Measurements from ENCODE around the gene CACNB3. TPM values are rescaled to one million over a fixed set of nuclear protein-coding genes. Genes with fewer than 3 reads are reported as not detected.
"Not testable (repeated sequence)": the region's sequence is repeated elsewhere in the genome, so short reads cannot be mapped to it uniquely, and the experiment has no call there.

Gene CACNB3
- total RNA-seq, 1 experiment from 2014 or later, result 4.6 TPM

DNA sequence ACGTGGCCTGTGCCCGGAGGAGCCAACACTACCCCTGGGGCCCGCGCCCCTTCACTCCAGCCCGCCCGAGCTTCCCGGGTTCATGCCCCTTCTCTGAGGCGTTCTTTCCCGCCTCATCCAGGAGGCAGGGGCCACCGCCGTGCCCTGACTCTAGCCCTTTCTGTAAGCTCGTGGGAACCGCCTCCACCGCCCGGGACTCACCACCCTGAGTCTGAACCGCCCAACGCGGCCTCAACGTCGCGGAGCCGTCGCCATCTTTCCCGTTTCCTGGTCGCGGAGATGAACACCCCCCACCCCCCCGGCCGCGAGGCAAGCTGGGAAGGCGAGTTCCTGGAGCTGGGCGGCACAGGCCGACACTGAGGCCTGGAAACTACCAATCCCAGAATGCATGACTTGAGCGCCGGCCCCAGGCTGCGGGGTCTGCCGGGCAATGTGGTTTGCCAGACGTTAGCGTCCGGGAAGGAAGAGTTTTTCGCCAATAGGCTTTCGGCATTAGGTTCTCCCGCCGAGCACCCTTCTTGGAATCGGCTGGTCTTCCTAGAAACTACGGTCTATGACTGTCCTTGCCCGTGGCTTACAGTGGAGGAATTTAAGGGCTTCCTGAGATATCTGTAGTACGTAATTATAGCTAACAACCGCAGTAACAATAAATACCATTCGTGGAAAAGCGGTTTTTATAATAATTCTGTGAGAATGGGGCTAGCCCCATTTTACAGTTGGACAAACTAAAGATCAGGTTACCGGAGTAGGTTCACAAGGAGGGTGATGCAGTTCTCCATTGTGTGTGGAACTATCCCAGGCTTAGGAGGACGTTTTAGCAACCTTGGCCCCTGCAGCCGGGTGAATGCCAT, 33.8 kb downstream of the CACNB3 start, which contains the start of gene DDX23:
Gene DDX23 (minus strand): TSS at position 281 of the 851 bp plus-strand sequence. CDS start 6,381 bp downstream, outside the sequence.
- DNase-seq, result peak; percentile 98
- Histone ChIP-seq H3K36me3 (replicated peaks; ENCODE audit: control insufficient read depth, insufficient read depth, low read length) (0 out of 2 replicates have a peak, but pooled peaks cover 1% of the 10 kb centered on the region), H3K27me3 (ENCODE audit: control insufficient read depth, insufficient read depth, low read length) (no peaks in the 10 kb centered on the region), H3K4me3 (ENCODE audit: insufficient read depth, low read depth, low read length) (peak within 1 kb of the TSS; percentile 92)

DNA sequence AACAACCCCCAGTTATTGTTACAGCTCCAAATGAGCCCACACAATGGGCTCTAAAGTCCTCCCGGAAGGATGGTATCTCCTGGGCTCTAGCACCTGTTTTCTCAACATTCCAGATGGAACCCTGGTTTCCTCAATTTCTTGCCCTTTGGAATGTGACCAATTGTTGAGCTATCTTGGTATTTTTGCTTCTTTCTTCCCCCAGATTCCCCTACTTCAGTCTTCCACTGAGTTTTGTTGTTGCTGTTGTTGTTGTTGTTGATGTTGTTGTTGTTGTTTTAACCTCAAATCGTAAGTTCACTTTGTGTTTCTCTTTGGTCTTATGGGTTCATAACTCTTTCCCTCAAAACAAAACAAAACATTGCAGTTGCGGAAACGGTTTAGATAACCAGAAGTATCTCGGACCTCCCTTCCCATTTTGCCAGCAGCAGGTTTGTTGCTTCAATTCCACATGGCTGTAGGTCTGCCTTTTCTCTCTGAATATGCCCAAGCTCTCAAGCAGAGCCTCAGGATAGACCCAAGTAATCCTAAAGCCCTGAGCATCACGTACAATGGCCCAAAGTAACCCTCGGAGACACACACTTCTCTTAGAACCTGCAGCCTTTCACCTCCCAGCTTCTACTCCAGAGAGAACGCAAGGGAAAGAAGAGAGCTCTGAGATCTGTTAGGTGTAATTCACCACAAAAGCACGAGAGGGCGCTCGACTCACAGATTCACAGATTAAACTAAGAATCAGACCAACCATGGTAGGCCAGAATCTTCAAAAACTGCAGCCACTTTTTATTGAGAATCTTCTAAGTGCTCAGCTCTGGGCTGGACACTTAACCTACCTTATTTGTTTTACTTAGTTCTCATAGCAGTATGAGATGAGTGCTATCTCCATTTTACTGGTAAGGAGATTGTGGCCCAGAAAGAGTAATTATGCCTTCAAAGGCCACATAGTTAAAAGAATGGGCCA, 34.7 kb downstream of the CACNB3 start:
- peak; percentile 84 for DNase-seq
- Histone ChIP-seq H3K4me3 (ENCODE audit: insufficient read depth, low read depth, low read length) (peak overlapping the region; percentile 41), H3K36me3 (replicated peaks; ENCODE audit: control insufficient read depth, insufficient read depth, low read length) (0 out of 2 replicates have a peak, but pooled peaks cover 1% of the 10 kb centered on the region), H3K27me3 (ENCODE audit: control insufficient read depth, insufficient read depth, low read length) (no peaks in the 10 kb centered on the region)

DNA sequence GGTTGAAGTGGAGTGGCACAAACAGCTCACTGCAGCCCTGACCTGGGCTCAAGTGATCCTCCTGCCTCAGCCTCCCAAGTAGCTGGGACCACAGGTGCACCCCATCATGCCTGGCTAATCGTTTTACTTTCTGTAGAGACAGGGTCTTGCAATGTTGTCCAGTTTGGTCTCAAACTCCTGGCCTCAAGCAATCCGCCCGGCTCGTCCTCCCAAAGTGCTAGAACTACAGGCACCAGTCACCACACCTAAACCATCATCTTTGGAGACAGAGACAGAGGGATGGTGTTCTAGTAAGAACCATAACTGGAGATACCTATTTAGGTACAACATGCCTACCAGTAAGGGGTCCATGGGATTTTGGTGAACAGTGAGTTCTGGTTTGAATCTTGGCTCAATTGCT, 36.2 kb downstream of the CACNB3 start:
- Histone ChIP-seq H3K4me3 (ENCODE audit: insufficient read depth, low read depth, low read length) (no peak overlapping the region), H3K36me3 (replicated peaks; ENCODE audit: control insufficient read depth, insufficient read depth, low read length) (0 out of 2 replicates have a peak, but pooled peaks cover 1% of the 10 kb centered on the region), H3K27me3 (ENCODE audit: control insufficient read depth, insufficient read depth, low read length) (no peaks in the 10 kb centered on the region)
- no peak for DNase-seq

DNA sequence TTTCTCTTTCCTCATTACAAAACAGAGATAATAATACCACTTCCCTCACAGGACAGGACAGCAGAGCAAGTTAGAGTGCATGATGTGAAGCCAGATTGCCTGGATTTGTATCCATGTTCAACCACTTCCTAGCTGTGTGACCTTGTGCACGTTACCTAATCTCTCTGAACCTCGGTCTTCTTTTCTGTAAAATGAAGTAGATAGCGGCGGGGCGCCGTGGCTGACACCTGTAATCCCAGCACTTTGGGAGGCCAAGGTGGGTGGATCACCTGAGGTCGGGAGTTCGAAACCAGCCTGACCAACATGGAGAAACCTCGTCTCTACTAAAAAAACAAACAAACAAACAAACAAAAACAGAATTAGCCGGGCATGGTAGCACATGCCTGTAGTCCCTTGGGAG, 36.6 kb downstream of the CACNB3 start:
- not testable (repeated sequence) for H3K36me3 ChIP-seq (replicated peaks; ENCODE audit: control insufficient read depth, insufficient read depth, low read length); H3K27me3 ChIP-seq (ENCODE audit: control insufficient read depth, insufficient read depth, low read length); H3K4me3 ChIP-seq (ENCODE audit: insufficient read depth, low read depth, low read length); DNase-seq

DNA sequence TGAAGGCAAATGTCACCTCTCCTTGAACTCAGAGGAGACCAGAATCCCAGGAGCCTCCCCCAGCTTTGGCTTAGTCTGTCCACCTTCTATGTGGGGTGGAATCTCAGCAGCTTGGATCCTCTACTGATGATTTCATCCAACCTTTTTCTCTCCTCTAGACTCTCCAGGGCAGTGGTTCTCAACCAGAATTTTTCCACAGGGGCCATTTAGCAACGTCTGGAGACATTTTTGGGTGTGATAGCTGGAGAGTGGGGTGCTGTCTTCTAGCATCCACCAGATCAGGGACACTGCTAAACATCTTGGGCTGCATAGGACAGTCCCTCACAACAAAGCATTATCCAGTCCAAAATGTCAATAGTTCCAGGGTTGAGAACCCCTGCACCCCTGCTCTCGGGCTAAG, 38.1 kb downstream of the CACNB3 start:
- DNase-seq, result no peak
- Histone ChIP-seq H3K4me3 (ENCODE audit: insufficient read depth, low read depth, low read length) (no peak overlapping the region), H3K27me3 (ENCODE audit: control insufficient read depth, insufficient read depth, low read length) (no peaks in the 10 kb centered on the region), H3K36me3 (replicated peaks; ENCODE audit: control insufficient read depth, insufficient read depth, low read length) (peaks cover 4% of the 10 kb centered on the region)

DNA sequence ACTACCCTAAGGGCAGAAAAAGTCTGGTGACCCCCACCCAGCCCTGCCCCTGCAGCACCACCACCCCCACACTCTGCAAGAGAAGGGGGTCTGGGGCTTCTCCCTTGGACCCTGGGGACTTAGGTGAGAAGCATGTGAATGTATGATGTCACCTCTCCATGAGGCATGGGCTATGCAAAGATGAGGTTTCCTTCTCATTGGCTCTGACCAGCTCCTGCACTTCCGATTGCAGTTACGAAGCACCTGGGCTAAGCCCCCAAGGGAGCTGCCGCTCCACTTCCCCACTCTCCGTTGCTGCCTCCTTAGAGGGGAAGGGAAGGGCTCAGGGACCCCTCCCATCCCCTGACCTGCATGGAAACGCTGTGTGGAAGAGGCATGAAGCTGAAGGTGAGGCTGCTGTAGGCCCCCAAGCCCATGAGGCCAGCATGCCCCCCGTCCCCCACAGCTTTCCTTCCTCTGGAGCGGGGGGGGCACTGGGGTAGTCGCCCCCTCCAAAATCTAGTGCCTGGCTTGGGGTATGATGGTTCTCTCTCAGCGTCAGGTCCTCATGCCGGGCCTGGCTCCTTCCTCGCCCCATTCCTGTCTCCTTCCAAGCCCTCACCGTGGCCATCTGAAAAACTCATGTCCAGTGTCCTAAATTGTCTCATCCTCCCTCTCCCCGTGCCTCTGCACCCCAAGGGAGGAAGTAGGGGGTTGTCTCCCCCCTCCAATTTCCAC, 39.1 kb downstream of the CACNB3 start:
- peaks cover 5% of the 10 kb centered on the region for H3K36me3 ChIP-seq (replicated peaks; ENCODE audit: control insufficient read depth, insufficient read depth, low read length)
- H3K27me3 ChIP-seq (ENCODE audit: control insufficient read depth, insufficient read depth, low read length), result no peaks in the 10 kb centered on the region
- H3K4me3 ChIP-seq (ENCODE audit: insufficient read depth, low read depth, low read length), result no peak overlapping the region
- DNase-seq, result no peak

DNA sequence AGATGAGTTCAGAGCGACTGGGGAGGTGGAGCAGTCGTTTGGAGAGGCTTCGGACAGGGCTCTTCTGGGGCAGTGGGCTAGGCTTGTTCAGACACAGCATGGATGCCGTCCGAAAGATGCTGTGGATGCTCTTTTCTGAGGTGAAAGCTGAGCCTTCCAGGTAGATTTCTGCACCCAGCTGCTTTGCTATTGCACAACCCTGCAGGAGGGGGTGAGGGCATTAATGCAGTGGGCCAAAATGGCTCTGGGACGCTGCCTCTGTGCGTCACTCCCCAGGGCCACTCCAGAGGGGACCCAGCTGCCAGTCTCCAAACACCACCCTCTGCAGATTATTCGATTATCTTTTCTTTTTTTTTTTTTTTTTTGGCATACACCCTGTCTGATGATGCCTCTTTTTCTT, 39.7 kb downstream of the CACNB3 start:
- no peak for DNase-seq
- no peak overlapping the region for H3K4me3 ChIP-seq (ENCODE audit: insufficient read depth, low read depth, low read length)
- H3K36me3 ChIP-seq (replicated peaks; ENCODE audit: control insufficient read depth, insufficient read depth, low read length), result peaks cover 5% of the 10 kb centered on the region

DNA sequence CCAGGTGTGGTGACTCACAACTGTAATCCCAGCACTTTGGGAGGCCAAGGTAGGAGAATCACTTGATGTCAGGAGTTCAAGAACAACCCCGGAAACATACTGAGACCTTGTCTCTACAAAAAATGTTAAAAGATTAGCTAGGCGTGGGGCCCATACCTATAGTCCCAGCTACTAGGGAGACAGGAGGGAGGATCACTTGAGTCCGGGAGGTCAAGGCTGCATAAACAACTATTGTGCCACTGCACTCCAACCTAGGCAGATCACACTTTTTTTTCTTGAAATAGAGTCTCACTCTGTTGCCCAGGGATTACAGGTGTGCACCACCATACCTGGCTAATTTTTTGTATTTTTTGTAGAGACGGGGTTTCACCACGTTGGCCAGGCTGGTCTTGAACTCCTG, 41.3 kb downstream of the CACNB3 start:
- H3K4me3 ChIP-seq (ENCODE audit: insufficient read depth, low read depth, low read length), result no peak overlapping the region
- H3K36me3 ChIP-seq (replicated peaks; ENCODE audit: control insufficient read depth, insufficient read depth, low read length), result peaks cover 5% of the 10 kb centered on the region
- H3K27me3 ChIP-seq (ENCODE audit: control insufficient read depth, insufficient read depth, low read length), result peaks cover 5% of the 10 kb centered on the region; the same call in 1 of the 2 replicates
- no peak for DNase-seq

More for the DNA sequence above, 39.7 kb downstream of the CACNB3 start:
- no peaks in the 10 kb centered on the region; the same call in 1 of the 2 replicates for H3K27me3 ChIP-seq (ENCODE audit: control insufficient read depth, insufficient read depth, low read length)

DNA sequence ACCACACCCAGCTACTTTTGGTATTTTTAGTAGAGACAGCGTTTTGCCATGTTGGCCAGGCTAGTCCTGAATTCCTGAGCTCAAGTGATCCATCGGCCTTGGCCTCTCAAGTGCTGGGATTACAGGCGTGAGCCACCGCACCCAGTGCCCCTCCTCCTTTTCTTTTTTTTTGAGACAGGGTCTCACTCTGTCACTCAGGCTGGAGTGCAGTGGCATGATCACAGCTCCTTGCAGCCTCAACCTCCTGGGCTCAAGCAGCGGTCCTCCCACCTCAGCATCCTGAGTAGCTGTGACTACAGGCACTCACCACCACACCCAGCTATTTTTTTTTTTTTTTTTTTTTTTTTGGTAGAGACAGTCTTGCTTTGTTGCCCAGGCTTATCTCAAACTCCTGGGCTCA, 41.9 kb downstream of the CACNB3 start:
- H3K36me3 ChIP-seq (replicated peaks; ENCODE audit: control insufficient read depth, insufficient read depth, low read length); DNase-seq; H3K4me3 ChIP-seq (ENCODE audit: insufficient read depth, low read depth, low read length): not testable (repeated sequence)
- peaks cover 11% of the 10 kb centered on the region for H3K27me3 ChIP-seq (ENCODE audit: control insufficient read depth, insufficient read depth, low read length)

DNA sequence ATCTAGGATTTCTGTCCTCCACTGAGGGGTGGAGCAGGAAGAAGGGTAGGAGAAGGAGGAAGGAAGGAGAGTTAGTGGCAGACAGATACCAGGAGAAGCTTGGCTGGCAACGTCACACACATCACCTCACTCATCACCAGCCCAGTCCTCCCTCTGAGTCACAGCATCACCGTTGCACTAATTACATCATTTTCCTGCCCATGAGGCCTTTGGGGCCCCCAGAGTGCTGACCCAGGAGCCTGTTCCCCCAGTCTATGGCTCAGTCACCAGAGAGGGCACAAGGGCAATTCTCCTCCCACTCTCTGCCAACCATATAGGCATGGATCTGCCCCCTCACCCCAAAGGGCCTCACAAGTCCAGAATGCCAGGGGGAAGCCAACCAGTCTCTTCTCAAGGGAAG, 42.8 kb downstream of the CACNB3 start:
- peaks cover 15% of the 10 kb centered on the region for H3K27me3 ChIP-seq (ENCODE audit: control insufficient read depth, insufficient read depth, low read length)
- H3K4me3 ChIP-seq (ENCODE audit: insufficient read depth, low read depth, low read length), result no peak overlapping the region
- peaks cover 5% of the 10 kb centered on the region for H3K36me3 ChIP-seq (replicated peaks; ENCODE audit: control insufficient read depth, insufficient read depth, low read length)
- no peak for DNase-seq

DNA sequence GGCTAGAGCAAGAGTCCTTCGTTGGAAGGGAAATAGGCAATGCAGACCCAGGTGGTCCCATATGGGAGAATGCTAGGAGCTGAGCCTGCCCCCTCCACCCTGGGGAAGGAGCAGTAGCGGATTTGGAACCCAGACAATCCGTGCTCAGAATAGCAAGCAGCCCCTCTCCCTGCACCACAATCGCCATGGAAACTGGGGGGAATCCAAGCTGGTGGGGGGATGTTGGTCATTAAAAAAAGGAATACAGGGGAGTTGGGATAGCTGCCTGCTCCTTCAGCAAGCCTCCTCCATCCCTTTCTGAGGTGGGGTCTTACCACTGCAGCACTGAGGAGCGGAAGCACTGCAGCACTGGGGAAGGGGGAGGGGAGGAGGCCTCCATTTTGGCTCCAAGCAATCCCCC, 44.5 kb downstream of the CACNB3 start:
- Histone ChIP-seq H3K27me3 (ENCODE audit: control insufficient read depth, insufficient read depth, low read length) (peaks cover 15% of the 10 kb centered on the region), H3K4me3 (ENCODE audit: insufficient read depth, low read depth, low read length) (no peak overlapping the region), H3K36me3 (replicated peaks; ENCODE audit: control insufficient read depth, insufficient read depth, low read length) (peaks cover 5% of the 10 kb centered on the region)
- no peak for DNase-seq

DNA sequence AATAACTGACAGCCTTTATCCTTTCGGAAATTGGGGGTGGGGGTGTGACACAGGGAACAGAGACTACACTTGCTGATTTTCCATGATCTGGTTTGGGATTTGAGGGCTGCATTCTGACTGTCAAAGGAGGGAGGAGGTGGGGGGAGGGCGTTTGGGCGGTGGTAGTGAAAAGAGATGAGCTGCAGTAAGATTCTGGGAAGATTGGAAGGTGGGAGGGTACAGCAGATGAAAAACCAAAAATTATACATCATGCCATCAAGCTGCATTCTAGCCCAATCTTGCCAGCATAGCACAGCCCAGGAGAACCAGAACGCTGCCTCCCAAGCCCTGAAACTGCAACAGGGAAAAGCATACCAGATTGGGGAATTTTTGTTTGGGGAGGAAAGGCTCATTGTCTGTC, 45.0 kb downstream of the CACNB3 start:
- H3K4me3 ChIP-seq (ENCODE audit: insufficient read depth, low read depth, low read length), result no peak overlapping the region

DNA sequence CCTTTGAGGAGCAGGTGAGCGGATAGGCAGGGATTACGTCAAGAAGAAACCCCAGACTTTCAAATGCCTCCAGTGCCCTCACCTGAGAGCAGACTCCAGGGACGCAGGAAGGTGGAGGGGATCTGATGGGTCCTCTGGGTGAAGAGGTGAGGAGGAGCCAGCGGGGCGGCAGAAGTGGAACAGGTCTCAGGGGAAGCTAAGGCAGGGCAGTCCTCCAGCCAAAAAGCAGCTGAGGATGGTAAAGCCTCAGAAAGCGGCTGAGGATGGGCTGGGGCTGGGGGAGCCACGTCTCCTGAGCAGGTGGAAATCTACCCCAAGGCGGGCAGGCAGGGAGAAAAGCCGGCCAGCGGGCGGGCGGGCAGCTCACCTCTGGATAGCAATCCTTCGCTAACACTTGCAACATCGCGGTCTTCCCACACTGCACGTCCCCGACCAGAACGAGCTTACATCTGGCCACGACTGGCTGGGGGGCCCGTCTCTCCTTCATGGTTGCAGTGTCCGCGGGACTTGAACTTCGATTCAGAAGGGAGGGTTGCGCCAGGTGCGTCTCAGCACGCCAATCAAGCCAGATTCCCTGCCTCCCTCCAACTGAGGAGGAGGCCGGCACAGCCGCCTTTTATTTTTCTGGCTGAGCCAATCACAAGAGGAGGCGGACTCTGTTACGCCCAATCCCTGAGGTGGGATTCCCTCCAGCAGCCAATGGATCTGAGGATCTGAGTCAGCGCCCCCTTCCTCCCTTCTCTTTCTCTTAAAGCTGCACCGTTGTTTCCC, 47.2 kb downstream of the CACNB3 start, which contains the start of gene RND1:
Gene RND1 (minus strand): TSS at position 590 of the 771 bp plus-strand sequence. CDS start 103 bp downstream, at position 487.
- Histone ChIP-seq H3K4me3 (ENCODE audit: insufficient read depth, low read depth, low read length) (peak within 1 kb of the TSS; percentile 84), H3K27me3 (ENCODE audit: control insufficient read depth, insufficient read depth, low read length) (peaks cover 15% of the 10 kb centered on the region), H3K36me3 (replicated peaks; ENCODE audit: control insufficient read depth, insufficient read depth, low read length) (peaks cover 5% of the 10 kb centered on the region)
- peak; percentile 95 for DNase-seq

More for the DNA sequence above, 45.0 kb downstream of the CACNB3 start:
- peaks cover 15% of the 10 kb centered on the region for H3K27me3 ChIP-seq (ENCODE audit: control insufficient read depth, insufficient read depth, low read length)
- peaks cover 5% of the 10 kb centered on the region for H3K36me3 ChIP-seq (replicated peaks; ENCODE audit: control insufficient read depth, insufficient read depth, low read length)
- DNase-seq, result no peak

Data from H7 (cell line).